Panc1 (cell line): ENCODE measurements around the gene TRIM17. TPM values are rescaled to one million over a fixed set of nuclear protein-coding genes. Genes with fewer than 3 reads are reported as not detected.

Source experiments
- ATAC-seq: fragments of 200-7000 bp; cut with Tn5 transposase; 2 replicates; pipeline ENCODE4 v1.9.1; 2020; ENCODE audit warnings: mild to moderate bottlenecking, moderate library complexity
- BruUV-seq: library from RNA; stranded (reverse); fragments of 400-500 nt; replicated peaks from 2 replicates; lab custom pipeline; 2021; lab: Mats Ljungman, UMichigan
- CTCF ChIA-PET: fragments of 300-600 bp; sonication (Branson Sonifier 250); formaldehyde crosslinking; loops from one replicate; lab custom pipeline; 2022; ENCODE audit warnings: antibody characterized with exemption; lab: Charles Lee
- POLR2A ChIA-PET: fragments of 300-600 bp; sonication (Branson Sonifier 250); formaldehyde crosslinking; loops from one replicate; lab custom pipeline; 2022; ENCODE audit warnings: antibody characterized with exemption; lab: Charles Lee
- DNase-seq: peaks from one replicate; pipeline ENCODE4 v3.0.0-alpha.2; 2010; ENCODE audit warnings: low read depth, low spot score
- H3K27ac ChIP-seq: 2 replicates; pipeline ENCODE4 v1.5.1; 2011; ENCODE audit warnings: mild to moderate bottlenecking, low read length, inconsistent platforms
- H3K27me3 ChIP-seq: fragments of 200-500 bp; sonication (Bioruptor generic); 2 replicates; pipeline ENCODE4 v1.6.0; 2014; ENCODE audit warnings: low read length, inconsistent platforms; ENCODE audit not compliant: control insufficient read depth, insufficient read depth
- H3K36me3 ChIP-seq: fragments of 200-500 bp; sonication (Bioruptor generic); 2 replicates; pipeline ENCODE4 v1.5.1; 2014; ENCODE audit warnings: inconsistent platforms, mild to moderate bottlenecking, low read length, moderate library complexity; ENCODE audit not compliant: control insufficient read depth, insufficient read depth
- H3K4me1 ChIP-seq: 2 replicates; pipeline ENCODE4 v1.5.1; 2011; ENCODE audit warnings: inconsistent platforms, mild to moderate bottlenecking, low read length, moderate library complexity; ENCODE audit not compliant: control insufficient read depth, insufficient read depth
- H3K4me3 ChIP-seq, 2 experiments: 2 replicates each; pipeline ENCODE4 v1.5.1; 2011 to 2012; ENCODE audit warnings: low read depth in 2 of 2, low read length in 2 of 2, mild to moderate bottlenecking in 2 of 2, inconsistent platforms in 1 of 2, moderate library complexity in 1 of 2
- H3K9me3 ChIP-seq: fragments of 200-500 bp; sonication (Bioruptor generic); 2 replicates; pipeline ENCODE4 v1.5.1; 2014; ENCODE audit warnings: low read depth, mild to moderate bottlenecking, inconsistent platforms, low read length, moderate library complexity; ENCODE audit not compliant: control insufficient read depth, insufficient read depth
- POLR2AphosphoS5 ChIP-seq: IDR thresholded peaks from 2 replicates; pipeline ENCODE4 v1.6.1; 2012; ENCODE audit warnings: mild to moderate bottlenecking, low read depth, low read length, moderate library complexity
- SIN3A ChIP-seq: IDR thresholded peaks from 2 replicates; pipeline ENCODE4 v1.6.1; 2012; ENCODE audit warnings: low read depth, mild to moderate bottlenecking, low read length, moderate library complexity, borderline replicate concordance; ENCODE audit not compliant: insufficient read depth
- TCF7L2 ChIP-seq: IDR thresholded peaks from 2 replicates; pipeline ENCODE4 v1.6.1; 2011; ENCODE audit warnings: mild to moderate bottlenecking, low read depth, low read length, inconsistent platforms
- in situ Hi-C: cut with HindIII; loops from 2 replicates; pipeline ENCODE4 v1.10.0; 2016; ENCODE audit warnings: low sequenced_read_pairs, low pct_unique_long_range_greater_than_20kb
- intact Hi-C: fragments of 100-400 bp; cut with micrococcal nuclease; formaldehyde crosslinking; loops from one replicate; pipeline ENCODE4 v1.10.0; 2022; ENCODE audit not compliant: unreplicated experiment
- total RNA-seq: library from RNA; stranded (reverse); gene quantifications from one replicate; pipeline ENCODE4 v1.2.1, GENCODE V29; 2021; ENCODE audit not compliant: unreplicated experiment
- TF ChIP-seq, protein P1 (sequence below), 2 experiments: IDR thresholded peaks; 2 replicates each; pipeline ENCODE4 v1.6.1; 2011 to 2012; ENCODE audit warnings: low read depth in 2 of 2, control low read depth in 1 of 2, low read length in 1 of 2, mild to moderate bottlenecking in 1 of 2, moderate library complexity in 1 of 2; ENCODE audit not compliant: insufficient read depth in 1 of 2
- TF ChIP-seq, protein P2 (sequence below): fragments of 450-650 bp; IDR thresholded peaks from 2 replicates; pipeline ENCODE4 v1.5.1; 2017; ENCODE audit warnings: mild to moderate bottlenecking

TRIM17 gene
- total RNA-seq, 1 experiment from 2014 or later, result 1.2 TPM

DNA sequence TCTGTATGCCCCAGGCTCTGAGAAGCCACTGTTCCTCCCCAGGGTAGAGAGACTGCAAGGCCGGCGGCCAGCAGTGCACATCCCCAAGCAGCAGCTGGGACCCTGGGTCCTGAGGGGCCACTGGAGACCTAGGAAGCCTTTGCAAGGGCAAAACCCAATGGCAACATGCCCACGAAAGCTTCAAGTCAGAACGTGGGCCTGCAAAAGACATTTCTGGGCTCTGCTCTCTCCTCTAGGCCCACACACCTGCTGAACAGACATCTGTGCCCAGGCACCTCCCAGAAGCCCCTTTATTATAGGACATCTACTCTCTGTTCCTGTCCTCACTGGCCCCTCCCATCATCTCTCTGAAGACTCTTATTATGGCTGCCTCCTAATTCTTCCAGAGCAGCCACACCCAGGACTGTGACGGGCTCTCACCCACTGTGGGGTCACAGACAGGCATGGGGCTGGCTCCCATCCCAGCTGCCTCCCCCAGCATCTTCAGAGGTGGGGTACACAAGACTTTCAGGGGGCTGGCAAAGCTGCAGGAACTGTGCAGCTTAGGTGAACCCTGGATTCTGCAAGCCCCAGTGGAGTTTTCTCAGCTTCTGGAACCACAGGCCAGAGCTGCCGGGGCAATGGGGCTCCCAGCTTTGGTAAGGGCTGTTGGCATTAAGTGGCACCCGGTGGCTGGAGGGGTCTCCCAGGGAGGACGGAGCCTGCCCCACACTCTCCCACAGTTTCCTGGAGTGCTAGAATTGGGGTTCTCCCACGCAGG, 22.7 kb downstream of the TRIM17 start:
- no peaks in the 10 kb centered on the region for H3K27me3 ChIP-seq
- intact Hi-C loops (no loop called here), in situ Hi-C loops (no loop called here)
- no peaks in the 10 kb centered on the region for H3K9me3 ChIP-seq
- H3K27ac ChIP-seq, result no peak overlapping the region
- ChIA-PET POLR2A (interaction anchor here (0.6 kb wide), 2 partner anchors 19 to 1285 kb away, joined by 3 to 9 read pairs; no protein-coding TSS in a partner anchor), CTCF (interaction anchor here (0.6 to 1.0 kb wide), 2 partner anchors 64 to 395 kb away, joined by 5 to 7 read pairs; no protein-coding TSS in a partner anchor)
- no peak overlapping the region for H3K4me3 ChIP-seq
- TF ChIP-seq, protein P1, sequence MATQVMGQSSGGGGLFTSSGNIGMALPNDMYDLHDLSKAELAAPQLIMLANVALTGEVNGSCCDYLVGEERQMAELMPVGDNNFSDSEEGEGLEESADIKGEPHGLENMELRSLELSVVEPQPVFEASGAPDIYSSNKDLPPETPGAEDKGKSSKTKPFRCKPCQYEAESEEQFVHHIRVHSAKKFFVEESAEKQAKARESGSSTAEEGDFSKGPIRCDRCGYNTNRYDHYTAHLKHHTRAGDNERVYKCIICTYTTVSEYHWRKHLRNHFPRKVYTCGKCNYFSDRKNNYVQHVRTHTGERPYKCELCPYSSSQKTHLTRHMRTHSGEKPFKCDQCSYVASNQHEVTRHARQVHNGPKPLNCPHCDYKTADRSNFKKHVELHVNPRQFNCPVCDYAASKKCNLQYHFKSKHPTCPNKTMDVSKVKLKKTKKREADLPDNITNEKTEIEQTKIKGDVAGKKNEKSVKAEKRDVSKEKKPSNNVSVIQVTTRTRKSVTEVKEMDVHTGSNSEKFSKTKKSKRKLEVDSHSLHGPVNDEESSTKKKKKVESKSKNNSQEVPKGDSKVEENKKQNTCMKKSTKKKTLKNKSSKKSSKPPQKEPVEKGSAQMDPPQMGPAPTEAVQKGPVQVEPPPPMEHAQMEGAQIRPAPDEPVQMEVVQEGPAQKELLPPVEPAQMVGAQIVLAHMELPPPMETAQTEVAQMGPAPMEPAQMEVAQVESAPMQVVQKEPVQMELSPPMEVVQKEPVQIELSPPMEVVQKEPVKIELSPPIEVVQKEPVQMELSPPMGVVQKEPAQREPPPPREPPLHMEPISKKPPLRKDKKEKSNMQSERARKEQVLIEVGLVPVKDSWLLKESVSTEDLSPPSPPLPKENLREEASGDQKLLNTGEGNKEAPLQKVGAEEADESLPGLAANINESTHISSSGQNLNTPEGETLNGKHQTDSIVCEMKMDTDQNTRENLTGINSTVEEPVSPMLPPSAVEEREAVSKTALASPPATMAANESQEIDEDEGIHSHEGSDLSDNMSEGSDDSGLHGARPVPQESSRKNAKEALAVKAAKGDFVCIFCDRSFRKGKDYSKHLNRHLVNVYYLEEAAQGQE (IDR thresholded peaks at IDR 0.05; ENCODE audit: insufficient read depth in 1 of 2, low read depth in 2 of 2, low read length in 1 of 2), result no peak
- no peak for TF ChIP-seq TCF7L2
- TF ChIP-seq, protein P2, sequence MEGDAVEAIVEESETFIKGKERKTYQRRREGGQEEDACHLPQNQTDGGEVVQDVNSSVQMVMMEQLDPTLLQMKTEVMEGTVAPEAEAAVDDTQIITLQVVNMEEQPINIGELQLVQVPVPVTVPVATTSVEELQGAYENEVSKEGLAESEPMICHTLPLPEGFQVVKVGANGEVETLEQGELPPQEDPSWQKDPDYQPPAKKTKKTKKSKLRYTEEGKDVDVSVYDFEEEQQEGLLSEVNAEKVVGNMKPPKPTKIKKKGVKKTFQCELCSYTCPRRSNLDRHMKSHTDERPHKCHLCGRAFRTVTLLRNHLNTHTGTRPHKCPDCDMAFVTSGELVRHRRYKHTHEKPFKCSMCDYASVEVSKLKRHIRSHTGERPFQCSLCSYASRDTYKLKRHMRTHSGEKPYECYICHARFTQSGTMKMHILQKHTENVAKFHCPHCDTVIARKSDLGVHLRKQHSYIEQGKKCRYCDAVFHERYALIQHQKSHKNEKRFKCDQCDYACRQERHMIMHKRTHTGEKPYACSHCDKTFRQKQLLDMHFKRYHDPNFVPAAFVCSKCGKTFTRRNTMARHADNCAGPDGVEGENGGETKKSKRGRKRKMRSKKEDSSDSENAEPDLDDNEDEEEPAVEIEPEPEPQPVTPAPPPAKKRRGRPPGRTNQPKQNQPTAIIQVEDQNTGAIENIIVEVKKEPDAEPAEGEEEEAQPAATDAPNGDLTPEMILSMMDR, result no peak; the same call in 1 of the 2 replicates
- TF ChIP-seq POLR2AphosphoS5, result no peak
- TF ChIP-seq SIN3A, result no peak
- ATAC-seq (peak; percentile 41), DNase-seq (no peak)
- BruUV-seq, result TSS peak; percentile 26
- peaks cover 3% of the 10 kb centered on the region; the same call in 1 of the 2 replicates for H3K36me3 ChIP-seq
- H3K4me1 ChIP-seq, result peaks cover 14% of the 10 kb centered on the region

DNA sequence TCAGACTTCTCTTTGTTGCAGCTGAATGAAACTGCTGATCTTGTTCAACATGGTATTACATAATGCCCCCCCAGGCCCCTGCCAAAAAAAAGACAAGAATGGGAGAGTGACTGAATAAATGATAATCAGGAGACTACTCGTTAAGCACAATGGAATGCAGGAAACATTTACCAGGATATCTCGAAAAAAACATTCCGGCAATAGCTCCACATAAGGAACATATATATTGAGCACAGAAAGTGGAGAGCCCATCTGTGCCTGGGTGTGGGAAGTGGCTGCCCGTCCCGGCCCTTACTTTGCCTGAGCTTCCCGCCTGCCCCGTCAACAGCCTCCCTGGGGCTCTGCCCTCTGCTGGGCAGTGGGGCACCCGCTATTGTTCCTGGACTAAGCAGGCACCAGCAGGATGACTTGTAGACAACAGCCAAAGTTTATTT, 23.4 kb downstream of the TRIM17 start:
- ChIA-PET CTCF (interaction anchor here (0.6 to 1.0 kb wide), 3 partner anchors 65 to 394 kb away, joined by 5 to 7 read pairs (median 5); no protein-coding TSS in a partner anchor), POLR2A (interaction anchor here (0.6 kb wide), 1 partner anchor 19 kb away, joined by 9 read pairs; no protein-coding TSS in a partner anchor)
- Histone ChIP-seq H3K4me1 (peaks cover 14% of the 10 kb centered on the region), H3K36me3 (peaks cover 3% of the 10 kb centered on the region; the same call in 1 of the 2 replicates), H3K27me3 (no peaks in the 10 kb centered on the region), H3K27ac (no peak overlapping the region), H3K4me3 (no peak overlapping the region), H3K9me3 (no peaks in the 10 kb centered on the region)
- in situ Hi-C loops, result no loop called here
- ATAC-seq, result peak; percentile 87
- TF ChIP-seq SIN3A (no peak), POLR2AphosphoS5 (no peak)
- TF ChIP-seq, protein P2, result peak; percentile 82; the same call in 1 of the 2 replicates
- intact Hi-C loops, result no loop called here
- BruUV-seq, result no TSS peak
- DNase-seq, result no peak
